NCI-H1436 (cell line): ENCODE data around the gene ANKH.
"Not testable (repeated sequence)": the region's sequence is repeated elsewhere in the genome, so short reads cannot be mapped to it uniquely, and the experiment has no call there.

ENCODE experiments used
- DNase-seq: peaks from one replicate; lab custom pipeline; 2025; lab: John Stamatoyannopoulos, UW

ANKH gene

GRCh38 chr5:14826714-14827113 lies 44.9 kb downstream of the ANKH start:
- no peak for DNase-seq

- no peak for DNase-seq
These were observed 45.6 kb downstream of the ANKH start for GRCh38 chr5:14825977-14826376.

DNA sequence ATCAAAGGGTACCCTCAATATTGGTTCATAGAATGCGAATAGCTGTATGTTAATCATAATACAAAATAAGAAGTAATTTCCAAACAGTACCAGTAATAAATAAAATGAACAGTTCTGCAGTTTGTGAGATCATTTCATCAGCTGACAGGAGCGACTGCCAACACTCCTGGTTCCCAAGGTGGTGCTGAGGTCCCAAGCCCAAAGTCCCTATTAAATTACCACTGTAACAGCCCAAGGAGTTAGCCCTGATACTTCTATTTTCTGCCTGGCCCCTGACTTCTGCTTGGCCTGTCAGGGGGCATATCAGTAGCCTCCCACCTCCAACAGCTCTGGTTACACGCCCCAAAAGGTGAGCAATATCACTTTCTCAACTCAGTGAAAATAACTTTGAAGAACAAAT lies 47.1 kb downstream of the ANKH start:
- no peak for DNase-seq

GRCh38 chr5:14821100-14821845 lies 50.3 kb downstream of the ANKH start:
- no peak for DNase-seq

DNA sequence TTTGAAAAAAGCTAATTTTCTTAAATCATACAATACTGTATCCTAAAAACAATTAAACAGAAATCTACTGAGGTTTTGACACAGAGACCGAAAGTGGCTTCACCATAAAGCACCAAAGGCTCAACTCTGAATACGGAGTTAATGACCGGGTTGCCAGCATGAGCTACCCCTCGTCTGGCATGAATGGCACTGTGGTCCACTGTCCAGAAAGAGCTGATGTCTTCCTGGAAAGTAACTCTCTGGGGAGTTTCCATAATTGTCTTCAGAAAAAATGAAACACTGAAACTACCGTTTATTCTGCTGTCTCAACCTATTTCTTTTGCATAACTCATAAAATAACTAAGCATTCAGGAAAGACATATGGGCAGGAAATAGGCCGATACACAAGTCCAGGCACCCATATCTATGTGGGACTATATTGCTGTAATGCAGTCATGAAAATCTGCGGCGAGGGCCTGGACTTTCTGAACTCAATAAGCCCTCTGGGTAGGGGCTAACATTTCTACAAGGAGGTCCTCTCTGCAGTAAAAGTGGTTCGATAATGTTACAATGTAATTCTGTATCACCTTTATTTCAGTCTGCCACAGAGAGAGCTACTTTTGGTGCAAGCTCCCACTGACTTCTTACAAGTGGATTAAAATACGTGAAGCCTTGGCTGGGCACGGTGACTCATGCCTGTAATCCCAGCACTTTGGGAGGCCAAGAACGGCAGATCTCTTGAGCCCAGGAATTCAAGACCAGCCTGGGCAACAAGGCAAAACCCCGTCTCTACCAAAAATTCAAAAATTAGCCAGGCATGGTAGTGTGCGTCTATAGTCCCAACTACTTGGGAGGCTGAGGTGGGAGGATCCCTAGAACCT lies 52.4 kb downstream of the ANKH start:
- DNase-seq = no peak

GRCh38 chr5:14817762-14818136 lies 53.8 kb downstream of the ANKH start:
- DNase-seq = not testable (repeated sequence)

GRCh38 chr5:14816999-14817761 lies 54.4 kb downstream of the ANKH start:
- no peak for DNase-seq

- DNase-seq = no peak
These were observed 55.1 kb downstream of the ANKH start for GRCh38 chr5:14816374-14816998.

DNA sequence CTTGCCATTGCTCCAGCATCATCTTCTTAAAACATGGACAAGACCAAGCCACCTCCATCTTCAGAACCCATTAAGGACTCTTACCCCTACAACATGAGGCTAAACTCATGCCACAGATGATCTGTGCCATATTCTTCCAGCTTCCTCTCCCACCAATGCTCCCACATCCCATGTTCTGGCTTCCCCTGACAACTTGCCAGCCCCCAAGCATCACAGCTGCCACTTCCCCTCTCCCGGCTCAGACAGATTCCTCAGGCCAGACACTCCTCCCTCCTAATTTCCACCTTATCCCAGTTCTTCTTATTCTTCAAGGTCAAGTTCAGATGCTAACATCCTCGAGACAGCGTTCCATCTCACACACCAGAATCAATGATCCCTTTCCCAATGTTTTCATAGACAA lies 57.8 kb downstream of the ANKH start:
- no peak for DNase-seq

DNA sequence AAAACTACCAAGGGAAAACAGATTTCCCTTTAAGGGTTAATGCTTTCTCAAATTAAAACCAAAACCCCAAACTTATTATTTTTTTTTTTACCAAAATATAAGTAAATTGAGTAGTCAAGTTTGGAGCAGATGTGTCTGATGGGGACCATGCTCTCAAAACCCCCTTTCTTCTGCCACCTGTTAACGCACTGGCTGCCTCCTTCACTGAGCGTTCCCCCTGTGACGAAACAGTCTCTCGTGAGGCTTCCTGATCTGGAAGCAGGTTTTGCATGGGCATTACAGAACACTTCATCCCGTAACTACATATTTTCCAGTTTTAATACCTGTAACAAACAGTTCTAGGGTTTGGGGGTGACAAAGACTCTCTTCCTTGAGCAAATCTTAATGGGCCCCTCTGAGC lies 59.4 kb downstream of the ANKH start:
- no peak for DNase-seq

DNA sequence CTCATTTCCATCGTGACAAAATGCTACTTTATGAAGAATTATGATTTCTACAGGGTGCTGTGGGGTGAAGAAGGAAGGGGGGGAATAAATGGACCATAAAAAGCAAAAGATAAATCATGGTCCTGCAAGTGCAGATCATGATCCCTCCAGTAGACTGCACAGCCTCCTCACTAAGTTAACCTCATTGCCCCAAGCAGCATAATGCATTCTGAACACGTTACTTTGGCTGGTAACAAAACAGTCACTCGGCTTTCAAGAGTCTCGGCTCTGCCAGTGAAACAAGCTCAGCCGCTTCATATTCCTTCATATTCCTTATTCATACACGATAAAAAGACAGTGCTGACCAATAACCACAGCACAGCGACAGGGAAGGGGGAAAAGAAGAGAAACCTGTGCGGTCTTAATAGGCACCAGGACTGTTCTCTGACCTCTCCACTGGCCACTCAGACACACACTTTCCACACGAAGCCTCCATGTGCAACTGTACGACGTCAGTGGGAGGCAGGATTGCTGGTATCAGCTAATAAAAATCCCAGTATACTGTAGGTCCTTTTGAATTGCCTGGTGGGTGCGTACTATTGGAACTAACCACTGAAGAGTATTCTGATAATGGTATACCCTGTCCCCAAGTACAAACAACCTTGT lies 60.5 kb downstream of the ANKH start:
- no peak for DNase-seq

GRCh38 chr5:14810282-14810681 lies 61.3 kb downstream of the ANKH start:
- DNase-seq = no peak

- no peak for DNase-seq
These were observed 62.0 kb downstream of the ANKH start for GRCh38 chr5:14809369-14810155.

GRCh38 chr5:14807471-14807870 lies 64.1 kb downstream of the ANKH start:
- no peak for DNase-seq

- no peak for DNase-seq
These were observed 65.1 kb downstream of the ANKH start for GRCh38 chr5:14806456-14806855.

DNA sequence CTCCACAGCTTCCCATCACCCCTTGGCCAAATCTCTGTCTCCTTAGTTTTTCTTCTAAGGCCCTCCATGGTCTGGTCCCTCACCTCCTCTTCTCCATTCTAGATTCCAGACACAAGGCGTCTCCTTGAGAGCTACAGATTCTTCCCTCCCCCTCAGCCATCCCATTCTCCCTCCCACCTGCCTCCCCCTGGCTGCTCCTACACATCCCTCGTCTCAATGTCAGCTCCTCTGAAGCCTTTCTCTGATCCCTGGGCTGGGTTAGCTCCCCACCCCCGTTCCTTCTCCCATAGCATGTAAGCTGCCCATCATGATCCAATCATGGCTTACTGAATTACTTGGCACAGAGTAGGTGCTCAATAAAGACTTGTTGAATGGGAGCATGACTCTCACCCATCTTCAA lies 69.0 kb downstream of the ANKH start:
- DNase-seq = no peak

- DNase-seq = no peak
These were observed 69.8 kb downstream of the ANKH start for GRCh38 chr5:14801792-14802191.

- not testable (repeated sequence) for DNase-seq
These were observed 74.2 kb downstream of the ANKH start for GRCh38 chr5:14797385-14797784.

DNA sequence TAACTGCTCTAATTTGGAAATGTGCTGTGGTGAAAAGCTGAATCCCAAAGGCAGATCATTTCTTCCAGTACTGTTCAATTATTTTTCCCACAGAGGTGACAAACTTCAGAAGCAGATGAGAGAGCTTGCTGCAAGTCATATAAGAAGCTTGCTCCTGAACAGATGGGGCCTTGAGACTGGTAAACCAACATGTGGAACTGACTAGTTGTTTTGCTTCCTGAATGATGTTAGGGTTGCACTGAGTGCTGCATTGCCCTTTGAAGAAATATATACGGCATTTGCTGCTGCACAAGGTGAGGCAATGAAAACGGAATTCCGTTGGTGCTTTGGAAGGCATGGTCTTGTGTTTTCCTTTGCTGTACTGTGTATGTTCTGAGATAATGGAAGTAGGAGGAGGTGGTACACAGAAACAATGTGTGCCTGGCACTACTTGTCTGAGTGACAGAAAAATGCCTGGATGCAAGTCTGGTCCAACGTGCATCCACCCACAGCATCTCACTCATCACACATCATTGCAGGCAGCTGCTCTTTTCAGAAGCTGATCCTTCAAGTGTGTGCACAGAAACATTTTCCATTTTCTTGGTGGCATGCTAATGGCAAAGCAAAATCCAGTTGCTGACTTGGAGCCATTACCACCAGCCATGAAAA lies 76.9 kb downstream of the ANKH start:
- DNase-seq = no peak

DNA sequence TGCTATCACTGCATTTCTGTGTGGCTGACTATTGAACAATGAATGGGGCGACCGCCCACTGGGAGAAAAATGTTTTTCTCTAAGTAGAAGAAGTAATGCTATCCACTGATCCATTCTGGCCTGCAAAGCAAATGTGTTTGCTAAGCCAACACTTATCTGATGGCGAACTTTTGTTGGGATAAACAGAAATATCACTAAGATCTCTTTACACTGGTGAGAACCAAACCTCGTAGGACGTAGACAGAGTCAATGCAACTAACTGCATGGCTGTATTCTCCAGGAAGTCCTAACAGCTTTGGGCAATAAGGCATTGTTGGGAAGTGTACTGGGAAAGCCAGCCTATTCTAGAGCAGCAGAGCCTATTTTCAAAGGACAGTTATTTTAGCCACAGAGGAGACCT lies 77.7 kb downstream of the ANKH start:
- DNase-seq = no peak
